ENCODE results near the gene DBT.
A peak's percentile ranks its signal among the peaks of the same experiment; 100 is the strongest.
"Not testable (repeated sequence)": the region's sequence is repeated elsewhere in the genome, so short reads cannot be mapped to it uniquely, and the experiment has no call there.

DBT gene

GRCh38 chr1:100249155-100249536 is 488 bp downstream of the DBT start:
- peak overlapping the region; percentile 98 for H3K27ac ChIP-seq
- TF ChIP-seq CTCF (conservative IDR thresholded peaks at IDR 0.05) (no peak), ZFX (IDR thresholded peaks at IDR 0.05) (no peak)

GRCh38 chr1:100246738-100247137 is 2.9 kb downstream of the DBT start:
- H3K27ac ChIP-seq: no peak overlapping the region
- TF ChIP-seq CTCF (conservative IDR thresholded peaks at IDR 0.05) (no peak), ZFX (IDR thresholded peaks at IDR 0.05) (no peak)

GRCh38 chr1:100240631-100241030 is 9.0 kb downstream of the DBT start:
- no peak for TF ChIP-seq CTCF (conservative IDR thresholded peaks at IDR 0.05)
- no peak for TF ChIP-seq ZFX (IDR thresholded peaks at IDR 0.05)
- H3K27ac ChIP-seq: no peak overlapping the region; the same call in 1 of the 2 replicates

GRCh38 chr1:100239961-100240360 is 9.7 kb downstream of the DBT start:
- H3K27ac ChIP-seq: peak overlapping the region; percentile 69
- TF ChIP-seq ZFX (IDR thresholded peaks at IDR 0.05): no peak
- no peak for TF ChIP-seq CTCF (conservative IDR thresholded peaks at IDR 0.05)

- TF ChIP-seq CTCF (conservative IDR thresholded peaks at IDR 0.05): no peak
- no peak for TF ChIP-seq ZFX (IDR thresholded peaks at IDR 0.05)
- H3K27ac ChIP-seq: no peak overlapping the region
Measured at GRCh38 chr1:100237091-100237490, 12.5 kb downstream of the DBT start.

- H3K27ac ChIP-seq: no peak overlapping the region
- TF ChIP-seq CTCF (conservative IDR thresholded peaks at IDR 0.05) (no peak), ZFX (IDR thresholded peaks at IDR 0.05) (no peak)
Measured at GRCh38 chr1:100234432-100234831, 15.2 kb downstream of the DBT start.

- not testable (repeated sequence) for H3K27ac ChIP-seq
Measured at GRCh38 chr1:100233566-100233965, 16.1 kb downstream of the DBT start.

GRCh38 chr1:100232156-100232555 is 17.5 kb downstream of the DBT start:
- TF ChIP-seq ZFX (IDR thresholded peaks at IDR 0.05) (no peak), CTCF (conservative IDR thresholded peaks at IDR 0.05) (no peak)
- no peak overlapping the region for H3K27ac ChIP-seq
